ENCODE results near the gene OR52K2.
"Not testable (repeated sequence)": the region's sequence is repeated elsewhere in the genome, so short reads cannot be mapped to it uniquely, and the experiment has no call there.

OR52K2 gene

DNA sequence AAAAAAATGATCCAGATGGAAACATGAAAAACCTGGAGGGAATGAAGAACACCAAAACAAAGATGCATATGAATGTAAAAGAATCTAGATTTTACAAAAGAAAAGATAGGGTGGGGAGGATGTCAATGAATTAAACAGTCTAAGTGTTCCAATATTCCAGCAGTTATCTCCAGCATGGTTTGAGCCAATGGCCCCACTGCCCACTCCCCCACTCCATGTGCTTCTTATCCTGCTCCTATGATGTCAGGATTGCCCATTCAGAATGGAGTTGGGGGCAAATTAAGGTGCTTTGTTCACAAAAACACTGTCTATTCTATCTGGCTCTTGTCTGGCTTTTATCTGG is 32.1 kb downstream of the OR52K2 start:
- no peak for DNase-seq

GRCh38 chr11:4482445-4482844 is 33.4 kb downstream of the OR52K2 start, which contains the start of gene OR52K1:
Gene OR52K1 (plus strand): TSS chr11:4482646. CDS start chr11:4488901, 6,255 bp downstream.
- DNase-seq = no peak

GRCh38 chr11:4484310-4484709 is 35.2 kb downstream of the OR52K2 start:
- DNase-seq = no peak

DNA sequence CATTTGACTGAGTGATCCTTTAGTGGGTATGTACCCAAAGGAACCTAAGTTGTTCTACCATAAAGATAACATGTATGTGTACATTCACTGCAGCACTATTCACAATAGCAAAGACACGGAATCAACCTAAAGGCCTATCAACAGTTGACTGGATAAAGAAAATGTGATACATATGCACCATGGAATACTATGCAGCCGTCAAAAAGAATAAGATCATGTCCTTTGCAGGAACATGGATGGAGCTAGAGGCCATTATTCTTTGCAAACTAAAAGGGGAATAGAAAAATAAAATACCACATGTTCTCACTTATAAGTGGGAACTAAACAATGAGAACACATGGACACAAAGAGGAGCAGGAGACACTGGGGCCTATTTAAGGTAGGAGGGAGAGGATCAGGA is 42.3 kb downstream of the OR52K2 start:
- DNase-seq = not testable (repeated sequence)

DNA sequence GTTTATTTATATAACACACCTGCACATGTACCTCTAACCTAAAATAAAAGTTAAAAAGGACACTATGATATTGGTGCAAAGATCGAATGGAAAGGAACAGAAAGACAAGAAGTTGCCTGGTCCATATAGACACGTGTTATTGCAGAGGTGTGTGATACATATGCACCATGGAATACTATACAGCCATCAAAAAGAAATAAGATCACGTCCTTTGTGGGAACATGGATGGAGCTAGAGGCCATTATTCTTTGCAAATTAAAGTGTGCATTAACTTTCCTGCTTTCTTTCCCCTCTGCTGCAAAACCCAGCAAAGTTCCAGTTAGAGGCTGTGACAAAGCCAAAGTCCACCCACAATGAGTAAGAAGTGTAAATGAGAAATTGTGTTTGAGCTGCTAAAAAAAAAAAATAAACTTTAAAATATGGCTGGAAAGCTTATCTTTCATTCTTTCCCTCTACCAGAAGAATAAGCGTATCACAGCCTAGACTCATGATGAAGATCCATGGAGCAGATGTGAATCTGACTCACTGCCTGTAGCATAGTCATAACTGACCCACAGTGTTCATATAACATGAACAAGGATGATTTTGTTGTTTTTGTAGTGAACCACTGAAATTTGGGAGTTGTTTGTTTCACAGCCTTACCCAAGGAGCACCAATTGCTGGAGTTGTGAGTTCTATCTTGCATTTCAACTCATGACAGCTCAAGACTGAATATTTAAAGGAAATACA is 42.9 kb downstream of the OR52K2 start:
- DNase-seq = no peak

- DNase-seq = no peak
These were observed 44.4 kb downstream of the OR52K2 start for GRCh38 chr11:4493480-4493818.

DNA sequence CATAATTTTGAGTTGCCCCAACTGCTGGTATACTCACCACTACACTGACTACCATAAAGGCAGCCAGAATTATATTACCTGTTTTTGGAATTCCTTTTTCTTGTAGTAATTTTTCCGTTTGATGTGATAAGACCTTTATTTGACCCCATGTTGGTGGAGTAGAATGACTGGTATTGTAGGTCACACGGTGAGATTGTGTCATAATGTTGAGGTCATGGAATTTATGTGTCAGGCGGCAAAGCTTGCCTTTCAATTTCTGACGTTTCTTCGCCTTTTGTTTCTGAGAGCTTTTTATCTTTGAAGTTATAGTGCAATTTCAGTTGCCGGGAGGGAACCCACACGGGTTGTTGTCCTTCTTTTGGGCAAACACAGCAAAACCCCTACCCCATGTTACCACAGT is 46.4 kb downstream of the OR52K2 start:
- no peak for DNase-seq

DNA sequence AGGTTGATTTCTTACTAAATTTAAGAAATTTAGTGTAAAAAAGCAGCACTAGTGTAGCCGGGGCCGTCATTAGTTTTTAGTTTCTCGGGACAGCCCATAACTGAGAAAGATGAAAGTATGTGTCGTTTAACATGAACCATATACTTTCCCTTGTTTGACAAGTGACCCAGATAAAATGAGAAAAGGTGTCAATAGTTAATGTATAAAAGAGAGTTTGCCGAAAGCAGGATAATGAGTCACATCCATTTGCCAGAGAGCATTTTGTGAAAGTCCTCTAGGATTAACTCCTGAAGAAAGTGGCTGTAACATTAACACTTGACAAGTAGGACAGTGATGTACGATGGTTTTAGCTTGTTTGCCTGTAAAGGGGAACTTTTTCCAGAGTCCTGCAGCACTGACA is 46.9 kb downstream of the OR52K2 start:
- no peak for DNase-seq

GRCh38 chr11:4496557-4497248 is 47.6 kb downstream of the OR52K2 start:
- DNase-seq = no peak

Measured in NK-92 treated with Interleukin-12 subunit alpha and Interleukin-12 subunit beta, amount 100 ng/mL, for 24 hours (cell line).